Liver (tissue), 9 donors: Measurements from ENCODE around the gene BAIAP2. TPM values are rescaled to one million over a fixed set of nuclear protein-coding genes. Genes with fewer than 3 reads are reported as not detected.

ENCODE experiments used
- DNase-seq: peaks from one replicate; pipeline ENCODE4 v3.0.0-alpha.2; 2017; ENCODE audit warnings: low spot score
- H3K27ac ChIP-seq, 2 donors: one replicate each; pipeline ENCODE4 v1.7.0; 2013; ENCODE audit warnings: inconsistent platforms in 2 of 2, low read length in 2 of 2, control low read depth in 1 of 2, low read depth in 1 of 2, mild to moderate bottlenecking in 1 of 2
- H3K27me3 ChIP-seq, 4 donors: one replicate each; pipeline versions ENCODE4 v1.6.1 to v1.7.0; 2013; ENCODE audit warnings: low read length in 3 of 4, inconsistent platforms in 1 of 4, mild to moderate bottlenecking in 1 of 4, moderate library complexity in 1 of 4; ENCODE audit not compliant: control insufficient read depth in 4 of 4, insufficient read depth in 4 of 4
- H3K36me3 ChIP-seq, 4 donors: one replicate each; pipeline versions ENCODE4 v1.6.1 to v1.7.0; 2013; ENCODE audit warnings: low read length in 3 of 4, mild to moderate bottlenecking in 3 of 4, low read depth in 1 of 4, moderate library complexity in 1 of 4; ENCODE audit not compliant: control insufficient read depth in 4 of 4, insufficient read depth in 3 of 4
- H3K4me1 ChIP-seq, 4 donors: one replicate each; pipeline versions ENCODE4 v1.6.1 to v1.7.0; 2013; ENCODE audit warnings: low read length in 3 of 4, mild to moderate bottlenecking in 3 of 4, moderate library complexity in 1 of 4; ENCODE audit not compliant: control insufficient read depth in 4 of 4, insufficient read depth in 4 of 4
- H3K4me3 ChIP-seq, 3 donors: one replicate each; pipeline versions ENCODE4 v1.6.1 to v1.7.0; 2013; ENCODE audit warnings: low read length in 3 of 3, control low read depth in 1 of 3, low read depth in 1 of 3, mild to moderate bottlenecking in 1 of 3
- H3K9ac ChIP-seq, 2 donors: one replicate each; pipeline ENCODE4 v1.7.0; 2013; ENCODE audit warnings: low read length in 2 of 2, mild to moderate bottlenecking in 2 of 2, moderate library complexity in 2 of 2, control low read depth in 1 of 2, low read depth in 1 of 2
- H3K9me3 ChIP-seq, 4 donors: one replicate each; pipeline versions ENCODE4 v1.6.1 to v1.7.0; 2013; ENCODE audit warnings: low read length in 3 of 4; ENCODE audit not compliant: control insufficient read depth in 4 of 4
- ATF3 ChIP-seq: IDR thresholded peaks from 2 replicates; pipeline ENCODE4 v1.6.1; 2016; ENCODE audit warnings: antibody characterized with exemption
- CTCF ChIP-seq: fragments of 150-350 bp; IDR thresholded peaks from 2 replicates; pipeline ENCODE4 v1.5.1; 2017; ENCODE audit warnings: improper control_type of control experiment, low read depth, low read length; ENCODE audit not compliant: missing input control
- EGR1 ChIP-seq, 2 donors: IDR thresholded peaks; 2 replicates each; pipeline ENCODE4 v1.6.1; 2016 to 2018; ENCODE audit warnings: antibody characterized with exemption in 2 of 2, low read depth in 2 of 2
- FOXA1 ChIP-seq: IDR thresholded peaks from 2 replicates; pipeline ENCODE4 v1.6.1; 2016; ENCODE audit warnings: antibody characterized with exemption
- FOXA2 ChIP-seq: IDR thresholded peaks from 2 replicates; pipeline ENCODE4 v1.6.1; 2016; ENCODE audit warnings: antibody characterized with exemption
- GABPA ChIP-seq, 2 donors: IDR thresholded peaks in 1 of 2; conservative IDR thresholded peaks in 1 of 2; 2 replicates each; pipeline ENCODE4 v1.6.1; 2016; ENCODE audit warnings: antibody characterized with exemption in 2 of 2, mild to moderate bottlenecking in 1 of 2, moderate library complexity in 1 of 2
- HNF4A ChIP-seq, 2 donors: conservative IDR thresholded peaks; 2 replicates each; pipeline ENCODE4 v1.6.1; 2016; ENCODE audit warnings: antibody characterized with exemption in 2 of 2, mild to moderate bottlenecking in 2 of 2
- HNF4G ChIP-seq: IDR thresholded peaks from 2 replicates; pipeline ENCODE4 v1.6.1; 2016; ENCODE audit warnings: antibody characterized with exemption
- JUND ChIP-seq, 2 donors: IDR thresholded peaks; 2 replicates each; pipeline ENCODE4 v1.6.1; 2016; ENCODE audit warnings: antibody characterized with exemption in 2 of 2
- MAX ChIP-seq: IDR thresholded peaks from 2 replicates; pipeline ENCODE4 v1.6.1; 2016; ENCODE audit warnings: antibody characterized with exemption
- NR2F2 ChIP-seq: IDR thresholded peaks from 2 replicates; pipeline ENCODE4 v1.6.1; 2016; ENCODE audit warnings: antibody characterized with exemption
- RAD21 ChIP-seq, 2 donors: IDR thresholded peaks; 2 replicates each; pipeline ENCODE4 v1.6.1; 2016; ENCODE audit warnings: antibody characterized with exemption in 2 of 2, mild to moderate bottlenecking in 2 of 2
- RXRA ChIP-seq, 2 donors: IDR thresholded peaks; 2 replicates each; pipeline ENCODE4 v1.6.1; 2017 to 2018; ENCODE audit warnings: antibody characterized with exemption in 2 of 2, mild to moderate bottlenecking in 1 of 2
- TAF1 ChIP-seq: conservative IDR thresholded peaks from 2 replicates; pipeline ENCODE4 v1.6.1; 2016; ENCODE audit warnings: antibody characterized with exemption, mild to moderate bottlenecking
- YY1 ChIP-seq: IDR thresholded peaks from 2 replicates; pipeline ENCODE4 v1.6.1; 2016; ENCODE audit warnings: antibody characterized with exemption, mild to moderate bottlenecking
- ZBTB33 ChIP-seq: IDR thresholded peaks from 2 replicates; pipeline ENCODE4 v1.6.1; 2016; ENCODE audit warnings: antibody characterized with exemption
- WGBS: extraction: QIAGEN DNeasy Blood & Tissue Kit; methylation state at CpG from one replicate; pipeline ENCODE4 v1.1.7; 2013; 5-methylcytosine and 5-hydroxymethylcytosine counted together
- polyA plus RNA-seq, 2 donors: library from polyadenylated mRNA; stranded (reverse) in 1 of 2; unstranded in 1 of 2; fragments of 200-250 nt in 1 of 2; fragments of >200 nt in 1 of 2; fragmentation: Nextera tagmentation in 1 of 2; extraction: Ambion mirVana in 1 of 2; gene quantifications; one replicate each; pipeline versions ENCODE4 v1.2.1 to v1.2.3, GENCODE V29; 2013 to 2015
- total RNA-seq, 2 donors: library from RNA; depleted of rRNA; stranded (reverse); fragments of >200 nt; gene quantifications; one replicate each; pipeline ENCODE4 v1.2.3, GENCODE V29; 2014
- TF ChIP-seq, protein P1 (sequence below): IDR thresholded peaks from 2 replicates; pipeline ENCODE4 v1.6.1; 2016; ENCODE audit warnings: antibody characterized with exemption, mild to moderate bottlenecking
- donor health status: healthy.
- donor health status: healthy.
- donor health status: healthy.
- donor health status: healthy.
- donor health status: healthy.

BAIAP2 gene
- total and polyA plus RNA-seq, 4 donors: 8.1 to 61.3 (median 44.9) TPM

DNA sequence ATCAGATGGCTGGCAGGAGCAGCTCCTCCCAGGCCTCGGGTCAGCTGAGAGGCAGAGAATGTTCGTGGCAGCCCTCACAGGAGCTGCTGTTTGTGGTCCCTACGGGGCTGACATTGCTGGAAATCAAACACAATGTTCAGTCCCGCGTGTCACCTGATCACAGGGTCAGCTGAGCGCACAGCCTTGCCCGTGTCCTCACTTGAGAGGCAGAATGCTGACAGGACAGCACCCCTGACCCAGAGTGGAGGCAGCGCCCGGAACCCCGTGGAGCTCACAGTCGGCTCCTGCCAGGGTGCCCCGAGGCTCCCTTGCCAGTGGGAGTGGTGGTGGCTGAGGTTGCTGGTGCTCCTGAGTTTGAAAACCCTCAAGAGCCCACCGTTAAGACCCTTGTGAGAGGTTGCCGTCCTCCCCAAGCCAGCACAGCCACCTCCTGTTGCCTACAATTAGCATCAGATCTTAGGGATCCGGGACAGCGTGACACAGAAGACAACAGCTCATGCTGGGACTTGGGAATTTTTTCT lies 47.0 kb upstream of the BAIAP2 start (continued):
- no peak for TF ChIP-seq EGR1 (IDR thresholded peaks at IDR 0.05; ENCODE audit: low read depth in 2 of 2)
- no peak for TF ChIP-seq HNF4A (conservative IDR thresholded peaks at IDR 0.05)
- TF ChIP-seq JUND (IDR thresholded peaks at IDR 0.05): no peak
- TF ChIP-seq GABPA (IDR thresholded peaks at IDR 0.05 in 1 of 2, conservative IDR thresholded peaks at IDR 0.05 in 1 of 2): no peak
- no peak for TF ChIP-seq ZBTB33
- no peak for TF ChIP-seq FOXA2

GRCh38 chr17:80989586-80989913 lies 45.4 kb upstream of the BAIAP2 start:
- Histone ChIP-seq H3K9ac (no peak overlapping the region), H3K9me3 (no peaks in the 10 kb centered on the region), H3K36me3 (no peaks in the 10 kb centered on the region), H3K4me3 (no peak overlapping the region), H3K4me1 (peaks cover 10 to 32% (median 23%) of the 10 kb centered on the region in 4 donors), H3K27me3 (no peaks in the 10 kb centered on the region), H3K27ac (no peak overlapping the region)
- no peak for TF ChIP-seq RAD21 (IDR thresholded peaks at IDR 0.05)
- no peak for TF ChIP-seq MAX
- TF ChIP-seq JUND (IDR thresholded peaks at IDR 0.05): no peak
- TF ChIP-seq HNF4A (conservative IDR thresholded peaks at IDR 0.05): no peak
- TF ChIP-seq ATF3: no peak
- no peak for TF ChIP-seq NR2F2
- TF ChIP-seq, protein P1, sequence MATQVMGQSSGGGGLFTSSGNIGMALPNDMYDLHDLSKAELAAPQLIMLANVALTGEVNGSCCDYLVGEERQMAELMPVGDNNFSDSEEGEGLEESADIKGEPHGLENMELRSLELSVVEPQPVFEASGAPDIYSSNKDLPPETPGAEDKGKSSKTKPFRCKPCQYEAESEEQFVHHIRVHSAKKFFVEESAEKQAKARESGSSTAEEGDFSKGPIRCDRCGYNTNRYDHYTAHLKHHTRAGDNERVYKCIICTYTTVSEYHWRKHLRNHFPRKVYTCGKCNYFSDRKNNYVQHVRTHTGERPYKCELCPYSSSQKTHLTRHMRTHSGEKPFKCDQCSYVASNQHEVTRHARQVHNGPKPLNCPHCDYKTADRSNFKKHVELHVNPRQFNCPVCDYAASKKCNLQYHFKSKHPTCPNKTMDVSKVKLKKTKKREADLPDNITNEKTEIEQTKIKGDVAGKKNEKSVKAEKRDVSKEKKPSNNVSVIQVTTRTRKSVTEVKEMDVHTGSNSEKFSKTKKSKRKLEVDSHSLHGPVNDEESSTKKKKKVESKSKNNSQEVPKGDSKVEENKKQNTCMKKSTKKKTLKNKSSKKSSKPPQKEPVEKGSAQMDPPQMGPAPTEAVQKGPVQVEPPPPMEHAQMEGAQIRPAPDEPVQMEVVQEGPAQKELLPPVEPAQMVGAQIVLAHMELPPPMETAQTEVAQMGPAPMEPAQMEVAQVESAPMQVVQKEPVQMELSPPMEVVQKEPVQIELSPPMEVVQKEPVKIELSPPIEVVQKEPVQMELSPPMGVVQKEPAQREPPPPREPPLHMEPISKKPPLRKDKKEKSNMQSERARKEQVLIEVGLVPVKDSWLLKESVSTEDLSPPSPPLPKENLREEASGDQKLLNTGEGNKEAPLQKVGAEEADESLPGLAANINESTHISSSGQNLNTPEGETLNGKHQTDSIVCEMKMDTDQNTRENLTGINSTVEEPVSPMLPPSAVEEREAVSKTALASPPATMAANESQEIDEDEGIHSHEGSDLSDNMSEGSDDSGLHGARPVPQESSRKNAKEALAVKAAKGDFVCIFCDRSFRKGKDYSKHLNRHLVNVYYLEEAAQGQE: no peak
- TF ChIP-seq HNF4G: no peak
- TF ChIP-seq RXRA (IDR thresholded peaks at IDR 0.05): no peak
- no peak for TF ChIP-seq EGR1 (IDR thresholded peaks at IDR 0.05; ENCODE audit: low read depth in 2 of 2)
- no peak for TF ChIP-seq CTCF
- TF ChIP-seq TAF1: no peak
- no peak for TF ChIP-seq ZBTB33
- no peak for TF ChIP-seq YY1
- TF ChIP-seq FOXA1: no peak
- no peak for TF ChIP-seq FOXA2
- no peak for DNase-seq
- WGBS: 44% methylated on average over 11 of the region's 11 CpGs
